Adrenal gland (tissue), 5 donors: ENCODE measurements around the gene IDS.

Experiments used
- CTCF ChIP-seq, 6 experiments: fragments of 450-650 bp in 4 of 6; fragments of 200-600 bp in 2 of 6; sonication (generic) in 1 of 6; IDR thresholded peaks; 1 replicate in 5 of 6; 2 replicates in 1 of 6; pipeline versions ENCODE4 v1.5.1 to v1.8.0; 2016 to 2021; ENCODE audit warnings: antibody characterized with exemption in 6 of 6, mild to moderate bottlenecking in 2 of 6, moderate library complexity in 1 of 6
- POLR2A ChIP-seq, 2 donors: fragments of 450-650 bp; IDR thresholded peaks; one replicate each; pipeline ENCODE4 v1.6.1; 2017; ENCODE audit warnings: antibody characterized with exemption in 2 of 2, mild to moderate bottlenecking in 2 of 2, moderate library complexity in 1 of 2
- donor health status: DM: no; HTN: no; CAD: no.

GRCh38 chrX:149506349-149506748 lies 1.2 kb upstream of the IDS start:
- no peak for TF ChIP-seq POLR2A (IDR thresholded peaks at IDR 0.05)
- no peak for TF ChIP-seq CTCF (IDR thresholded peaks at IDR 0.05)
